RWPE2 (cell line): ENCODE data around the gene MAN1A1.

Experiments used
- ATAC-seq: fragments of 200-7000 bp; cut with Tn5 transposase; 3 replicates; pipeline ENCODE4 v1.9.1; 2021; ENCODE audit warnings: low read depth
- DNase-seq: peaks from one replicate; pipeline ENCODE4 v3.0.0-alpha.2; 2020; ENCODE audit warnings: low spot score
- H3K27ac ChIP-seq: fragments of 450-650 bp; 2 replicates; pipeline ENCODE4 v1.5.1; 2017; ENCODE audit warnings: mild to moderate bottlenecking; ENCODE audit not compliant: poor library complexity, severe bottlenecking
- H3K27me3 ChIP-seq: fragments of 250-450 bp; sonication (Bioruptor Pico); 2 replicates; pipeline ENCODE4 v1.5.1; 2021; ENCODE audit warnings: mild to moderate bottlenecking, moderate library complexity; ENCODE audit not compliant: insufficient read depth, poor library complexity, severe bottlenecking
- H3K36me3 ChIP-seq: fragments of 250-450 bp; sonication (Bioruptor Pico); 2 replicates; pipeline ENCODE4 v1.5.1; 2020; ENCODE audit warnings: low read depth, mild to moderate bottlenecking, moderate library complexity
- H3K4me1 ChIP-seq: fragments of 250-450 bp; sonication (Bioruptor Pico); 2 replicates; pipeline ENCODE4 v1.5.1; 2021; ENCODE audit warnings: mild to moderate bottlenecking, moderate library complexity; ENCODE audit not compliant: insufficient read depth, poor library complexity, severe bottlenecking
- H3K4me3 ChIP-seq: fragments of 250-450 bp; sonication (Bioruptor Pico); 2 replicates; pipeline ENCODE4 v1.5.1; 2021; ENCODE audit warnings: mild to moderate bottlenecking, moderate library complexity; ENCODE audit not compliant: severe bottlenecking
- H3K9me3 ChIP-seq: fragments of 250-450 bp; sonication (Bioruptor Pico); 2 replicates; pipeline ENCODE4 v1.5.1; 2021; ENCODE audit warnings: mild to moderate bottlenecking, moderate library complexity; ENCODE audit not compliant: severe bottlenecking
- CTCF ChIP-seq: fragments of 450-650 bp; IDR thresholded peaks from one replicate; pipeline ENCODE4 v1.5.1; 2017; ENCODE audit warnings: mild to moderate bottlenecking, moderate library complexity; ENCODE audit not compliant: poor library complexity, severe bottlenecking

MAN1A1 gene

DNA sequence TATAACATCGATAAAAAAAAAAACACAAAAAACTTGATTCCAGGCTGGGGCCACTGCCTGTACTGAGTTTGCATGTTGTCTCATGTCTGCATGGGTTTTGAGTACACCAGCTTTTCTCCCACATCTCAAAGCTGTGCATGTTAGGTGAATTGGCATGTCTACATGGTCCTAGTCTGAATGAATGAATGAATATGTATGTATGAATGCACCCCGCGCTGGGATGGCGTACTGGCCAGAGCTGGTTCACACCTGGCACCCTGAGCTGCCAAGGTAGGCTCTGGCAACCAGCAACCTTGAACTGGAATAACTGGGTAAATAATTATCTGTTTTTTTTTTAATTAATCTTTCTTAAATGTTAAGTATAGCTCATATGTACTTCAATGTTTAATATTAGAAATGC is 131.0 kb downstream of the MAN1A1 start:
- ATAC-seq (no peak), DNase-seq (no peak)
- no peak overlapping the region for H3K4me3 ChIP-seq
- H3K4me1 ChIP-seq: no peaks in the 10 kb centered on the region
- H3K27me3 ChIP-seq: no peaks in the 10 kb centered on the region
- H3K27ac ChIP-seq: no peak overlapping the region
- no peak for TF ChIP-seq CTCF
- H3K9me3 ChIP-seq: no peaks in the 10 kb centered on the region
- H3K36me3 ChIP-seq: no peaks in the 10 kb centered on the region

- no peaks in the 10 kb centered on the region for H3K27me3 ChIP-seq
- H3K9me3 ChIP-seq: no peaks in the 10 kb centered on the region
- no peaks in the 10 kb centered on the region for H3K4me1 ChIP-seq
- H3K4me3 ChIP-seq: no peak overlapping the region
- ATAC-seq (no peak), DNase-seq (no peak)
- no peak for TF ChIP-seq CTCF
- no peak overlapping the region for H3K27ac ChIP-seq
- no peaks in the 10 kb centered on the region for H3K36me3 ChIP-seq
Observed at GRCh38 chr6:119215885-119216590, 133.5 kb downstream of the MAN1A1 start.

- Histone ChIP-seq H3K9me3 (no peaks in the 10 kb centered on the region), H3K4me1 (no peaks in the 10 kb centered on the region), H3K27me3 (no peaks in the 10 kb centered on the region), H3K36me3 (no peaks in the 10 kb centered on the region), H3K27ac (no peak overlapping the region), H3K4me3 (no peak overlapping the region)
- no peak for TF ChIP-seq CTCF
- ATAC-seq (no peak), DNase-seq (no peak)
Observed at GRCh38 chr6:119215309-119215708, 134.3 kb downstream of the MAN1A1 start.

- no peak overlapping the region for H3K27ac ChIP-seq
- H3K9me3 ChIP-seq: no peaks in the 10 kb centered on the region
- no peak for DNase-seq
- H3K36me3 ChIP-seq: no peaks in the 10 kb centered on the region
- no peaks in the 10 kb centered on the region for H3K4me1 ChIP-seq
- TF ChIP-seq CTCF: no peak
- ATAC-seq: no peak
- no peak overlapping the region for H3K4me3 ChIP-seq
- no peaks in the 10 kb centered on the region for H3K27me3 ChIP-seq
Observed at GRCh38 chr6:119210596-119210995, 139.0 kb downstream of the MAN1A1 start.

DNA sequence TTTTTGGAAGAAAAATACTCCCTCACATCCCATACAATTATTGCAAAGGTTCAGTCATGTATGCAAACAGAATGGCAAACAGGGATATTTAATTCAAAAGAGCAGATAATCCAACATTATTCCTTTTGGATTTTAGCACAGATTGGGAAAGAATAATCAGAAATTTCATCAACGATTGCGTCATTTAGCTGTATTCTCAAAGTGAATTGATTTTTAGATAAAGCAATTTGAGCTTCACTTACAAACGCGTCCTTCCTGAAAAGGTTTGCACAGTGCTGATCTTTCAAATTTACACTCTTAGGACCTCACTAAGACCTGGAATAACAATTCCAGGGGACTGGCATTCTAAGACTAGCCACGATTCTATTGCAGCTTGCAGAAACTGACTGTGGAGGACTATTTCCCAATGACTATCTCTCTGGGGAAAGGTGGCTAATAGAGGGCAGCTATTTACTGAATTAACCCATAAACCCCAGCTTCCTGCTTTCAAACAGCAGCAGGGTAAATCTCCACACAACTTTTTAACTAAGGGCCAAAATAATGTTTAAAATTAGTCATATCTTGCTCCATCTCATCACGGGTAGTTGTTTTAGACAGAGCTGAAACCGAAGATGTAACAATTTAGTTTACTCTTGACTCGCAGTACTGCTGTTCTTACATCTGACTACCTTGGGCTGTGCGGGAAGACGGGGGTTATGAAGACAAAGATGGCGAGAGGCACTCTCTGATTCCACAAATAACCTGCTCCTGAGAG is 139.9 kb downstream of the MAN1A1 start:
- H3K27me3 ChIP-seq: no peaks in the 10 kb centered on the region
- no peak for ATAC-seq
- H3K4me1 ChIP-seq: no peaks in the 10 kb centered on the region
- TF ChIP-seq CTCF: no peak
- DNase-seq: no peak
- H3K27ac ChIP-seq: no peak overlapping the region
- H3K36me3 ChIP-seq: no peaks in the 10 kb centered on the region
- no peak overlapping the region for H3K4me3 ChIP-seq
- H3K9me3 ChIP-seq: no peaks in the 10 kb centered on the region
